ENCODE data around the gene PQBP1. TPM values are rescaled to one million over a fixed set of nuclear protein-coding genes. Genes with fewer than 3 reads are reported as not detected.
"Not testable (repeated sequence)": the region's sequence is repeated elsewhere in the genome, so short reads cannot be mapped to it uniquely, and the experiment has no call there.

PQBP1 gene
- total and polyA plus RNA-seq, 2 donors = 81.0 to 86.0 TPM

DNA sequence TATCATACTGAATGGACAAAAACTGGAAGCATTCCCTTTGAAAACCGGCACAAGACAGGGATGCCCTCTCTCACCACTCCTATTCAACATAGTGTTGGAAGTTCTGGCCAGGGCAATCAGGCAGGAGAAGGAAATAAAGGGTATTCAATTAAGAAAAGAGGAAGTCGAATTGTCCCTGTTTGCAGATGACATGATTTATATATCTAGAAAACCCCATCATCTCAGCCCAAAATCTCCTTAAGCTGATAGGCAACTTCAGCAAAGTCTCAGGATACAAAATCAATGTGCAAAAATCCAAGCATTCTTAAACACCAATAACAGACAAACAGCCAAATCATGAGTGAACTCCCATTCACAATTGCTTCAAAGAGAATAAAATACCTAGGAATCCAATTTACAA, 25.7 kb upstream of the PQBP1 start:
- not testable (repeated sequence) for H3K9me3 ChIP-seq (ENCODE audit: control insufficient read depth in 2 of 2, insufficient read depth in 1 of 2, low read length in 1 of 2); H3K27ac ChIP-seq (ENCODE audit: low read depth in 1 of 2, low read length in 1 of 2); H3K36me3 ChIP-seq (ENCODE audit: control insufficient read depth in 2 of 2, insufficient read depth in 2 of 2, low read length in 1 of 2); H3K27me3 ChIP-seq (ENCODE audit: control insufficient read depth in 2 of 2, insufficient read depth in 1 of 2, low read length in 1 of 2); H3K4me1 ChIP-seq (ENCODE audit: control insufficient read depth in 2 of 2, insufficient read depth in 2 of 2, low read length in 2 of 2); DNase-seq (ENCODE audit: low read depth in 6 of 9, low spot score in 9 of 9); H3K4me3 ChIP-seq (ENCODE audit: low read length in 2 of 2)
- 6% methylated on average over 1 of the region's 2 CpGs for WGBS

- not testable (repeated sequence) for H3K4me3 ChIP-seq (ENCODE audit: low read length in 2 of 2); H3K27me3 ChIP-seq (ENCODE audit: control insufficient read depth in 2 of 2, insufficient read depth in 1 of 2, low read length in 1 of 2); H3K27ac ChIP-seq (ENCODE audit: low read depth in 1 of 2, low read length in 1 of 2); H3K36me3 ChIP-seq (ENCODE audit: control insufficient read depth in 2 of 2, insufficient read depth in 2 of 2, low read length in 1 of 2); H3K4me1 ChIP-seq (ENCODE audit: control insufficient read depth in 2 of 2, insufficient read depth in 2 of 2, low read length in 2 of 2); DNase-seq (ENCODE audit: low read depth in 6 of 9, low spot score in 9 of 9); H3K9me3 ChIP-seq (ENCODE audit: control insufficient read depth in 2 of 2, insufficient read depth in 1 of 2, low read length in 1 of 2)
- WGBS = 81% methylated on average over 4 of the region's 4 CpGs
Measured at GRCh38 chrX:48876944-48877343, 20.8 kb upstream of the PQBP1 start.

DNA sequence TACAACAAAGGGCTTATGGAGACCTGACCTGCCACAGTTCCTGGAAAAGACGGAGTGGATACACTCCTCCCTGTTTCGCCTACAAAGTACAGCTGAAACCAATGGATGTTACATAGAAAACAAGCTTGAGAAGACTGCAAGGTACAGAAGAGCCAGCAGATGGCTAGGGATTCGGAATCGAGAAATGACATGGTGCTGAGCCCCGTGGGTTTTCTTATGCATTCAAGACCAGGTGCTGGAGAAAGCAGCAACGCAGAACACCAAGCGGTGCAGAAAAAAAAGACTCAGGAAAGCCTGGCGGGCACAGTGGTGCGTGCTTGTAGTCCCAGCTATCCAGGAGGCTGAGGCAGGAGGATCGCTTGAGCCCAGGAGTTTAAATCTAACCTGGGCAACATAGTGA, 14.0 kb upstream of the PQBP1 start:
- no peaks in the 10 kb centered on the region for H3K4me1 ChIP-seq (ENCODE audit: control insufficient read depth in 2 of 2, insufficient read depth in 2 of 2, low read length in 2 of 2)
- no peak for DNase-seq (ENCODE audit: low read depth in 6 of 9, low spot score in 9 of 9)
- no peak overlapping the region for H3K4me3 ChIP-seq (ENCODE audit: low read length in 2 of 2)
- no peaks in the 10 kb centered on the region for H3K27me3 ChIP-seq (ENCODE audit: control insufficient read depth in 2 of 2, insufficient read depth in 1 of 2, low read length in 1 of 2)
- no peaks in the 10 kb centered on the region for H3K36me3 ChIP-seq (ENCODE audit: control insufficient read depth in 2 of 2, insufficient read depth in 2 of 2, low read length in 1 of 2)
- WGBS = 83% methylated on average over 10 of the region's 10 CpGs
- no peak overlapping the region for H3K27ac ChIP-seq (ENCODE audit: low read depth in 1 of 2, low read length in 1 of 2)
- no peaks in the 10 kb centered on the region for H3K9me3 ChIP-seq (ENCODE audit: control insufficient read depth in 2 of 2, insufficient read depth in 1 of 2, low read length in 1 of 2)

- H3K4me3 ChIP-seq (ENCODE audit: low read length in 2 of 2); H3K9me3 ChIP-seq (ENCODE audit: control insufficient read depth in 2 of 2, insufficient read depth in 1 of 2, low read length in 1 of 2); H3K4me1 ChIP-seq (ENCODE audit: control insufficient read depth in 2 of 2, insufficient read depth in 2 of 2, low read length in 2 of 2); DNase-seq (ENCODE audit: low read depth in 6 of 9, low spot score in 9 of 9); H3K36me3 ChIP-seq (ENCODE audit: control insufficient read depth in 2 of 2, insufficient read depth in 2 of 2, low read length in 1 of 2); H3K27ac ChIP-seq (ENCODE audit: low read depth in 1 of 2, low read length in 1 of 2): not testable (repeated sequence)
- H3K27me3 ChIP-seq (ENCODE audit: control insufficient read depth in 2 of 2, insufficient read depth in 1 of 2, low read length in 1 of 2) = peaks cover 0 to 17% of the 10 kb centered on the region in 2 donors
- WGBS = 95% methylated on average over 5 of the region's 5 CpGs
Measured at GRCh38 chrX:48886586-48886985, 11.1 kb upstream of the PQBP1 start.

DNA sequence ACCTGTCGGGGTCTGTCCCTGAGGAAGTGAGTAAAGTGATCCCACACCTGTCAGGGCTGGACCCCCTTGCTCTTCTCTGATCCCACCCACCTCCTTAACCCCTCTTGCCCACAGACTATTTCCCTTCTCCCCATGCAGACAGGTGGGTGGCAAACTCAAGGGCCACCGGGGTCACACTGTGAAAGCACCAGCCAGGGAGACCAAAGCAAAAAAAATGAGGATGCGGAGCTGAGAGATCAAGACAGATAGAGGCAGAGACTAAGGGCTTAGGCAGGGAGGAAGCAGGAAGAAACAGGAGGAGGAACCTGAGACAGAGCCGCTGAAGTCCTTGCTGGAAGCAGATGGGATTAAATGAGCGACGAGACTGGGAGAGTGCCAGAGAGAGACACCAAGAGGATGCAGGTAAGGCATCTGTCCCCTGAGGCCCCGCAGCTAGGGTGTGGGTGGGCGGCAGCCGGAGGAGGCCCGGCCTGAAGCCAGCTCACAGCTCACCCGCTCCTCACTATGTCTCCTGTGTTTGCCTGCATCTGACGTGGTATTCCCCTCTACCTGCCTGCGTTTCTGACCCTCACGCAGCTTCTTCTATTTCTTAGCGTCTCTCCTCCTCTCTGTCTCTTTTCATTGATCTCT, 7.3 kb upstream of the PQBP1 start:
- WGBS = 31% methylated on average over 15 of the region's 15 CpGs
- Histone ChIP-seq H3K9me3 (ENCODE audit: control insufficient read depth in 2 of 2, insufficient read depth in 1 of 2, low read length in 1 of 2) (peaks cover 0 to 4% of the 10 kb centered on the region in 2 donors), H3K4me3 (ENCODE audit: low read length in 2 of 2) (peak overlapping the region in 1 of 2 donors; percentile 62), H3K36me3 (ENCODE audit: control insufficient read depth in 2 of 2, insufficient read depth in 2 of 2, low read length in 1 of 2) (peaks cover 12 to 14% of the 10 kb centered on the region in 2 donors), H3K27me3 (ENCODE audit: control insufficient read depth in 2 of 2, insufficient read depth in 1 of 2, low read length in 1 of 2) (peaks cover 0 to 21% of the 10 kb centered on the region in 2 donors), H3K4me1 (ENCODE audit: control insufficient read depth in 2 of 2, insufficient read depth in 2 of 2, low read length in 2 of 2) (peaks cover 0 to 6% of the 10 kb centered on the region in 2 donors), H3K27ac (ENCODE audit: low read depth in 1 of 2, low read length in 1 of 2) (no peak overlapping the region)
- DNase-seq (ENCODE audit: low read depth in 6 of 9, low spot score in 9 of 9) = no peak

- peaks cover 0 to 21% of the 10 kb centered on the region in 2 donors for H3K27me3 ChIP-seq (ENCODE audit: control insufficient read depth in 2 of 2, insufficient read depth in 1 of 2, low read length in 1 of 2)
- peaks cover 0 to 4% of the 10 kb centered on the region in 2 donors for H3K9me3 ChIP-seq (ENCODE audit: control insufficient read depth in 2 of 2, insufficient read depth in 1 of 2, low read length in 1 of 2)
- H3K27ac ChIP-seq (ENCODE audit: low read depth in 1 of 2, low read length in 1 of 2) = peak overlapping the region in 1 of 2 donors; percentile 18
- H3K36me3 ChIP-seq (ENCODE audit: control insufficient read depth in 2 of 2, insufficient read depth in 2 of 2, low read length in 1 of 2) = peaks cover 12 to 14% of the 10 kb centered on the region in 2 donors
- H3K4me1 ChIP-seq (ENCODE audit: control insufficient read depth in 2 of 2, insufficient read depth in 2 of 2, low read length in 2 of 2) = peaks cover 0 to 6% of the 10 kb centered on the region in 2 donors
- peak in 1 of 9 donors; percentile 13 for DNase-seq (ENCODE audit: low read depth in 6 of 9, low spot score in 9 of 9)
- 2% methylated on average over 35 of the region's 35 CpGs for WGBS
- H3K4me3 ChIP-seq (ENCODE audit: low read length in 2 of 2) = peak overlapping the region in 1 of 2 donors; percentile 62
Measured at GRCh38 chrX:48890934-48891401, 6.8 kb upstream of the PQBP1 start.

- Histone ChIP-seq H3K4me1 (ENCODE audit: control insufficient read depth in 2 of 2, insufficient read depth in 2 of 2, low read length in 2 of 2) (peaks cover 3 to 9% of the 10 kb centered on the region in 2 donors), H3K9me3 (ENCODE audit: control insufficient read depth in 2 of 2, insufficient read depth in 1 of 2, low read length in 1 of 2) (peaks cover 0 to 4% of the 10 kb centered on the region in 2 donors), H3K4me3 (ENCODE audit: low read length in 2 of 2) (peak overlapping the region; percentile 40 to 62), H3K27ac (ENCODE audit: low read depth in 1 of 2, low read length in 1 of 2) (peak overlapping the region in 1 of 2 donors; percentile 18), H3K36me3 (ENCODE audit: control insufficient read depth in 2 of 2, insufficient read depth in 2 of 2, low read length in 1 of 2) (peaks cover 12 to 14% of the 10 kb centered on the region in 2 donors), H3K27me3 (ENCODE audit: control insufficient read depth in 2 of 2, insufficient read depth in 1 of 2, low read length in 1 of 2) (peaks cover 0 to 21% of the 10 kb centered on the region in 2 donors)
- peak in 7 of 9 donors; percentile 11 to 76 (median 46) for DNase-seq (ENCODE audit: low read depth in 6 of 9, low spot score in 9 of 9)
- 3% methylated on average over 68 of the region's 68 CpGs for WGBS
Measured at GRCh38 chrX:48891402-48892288, 6.1 kb upstream of the PQBP1 start.

- WGBS = 98% methylated on average over 4 of the region's 4 CpGs
- H3K4me1 ChIP-seq (ENCODE audit: control insufficient read depth in 2 of 2, insufficient read depth in 2 of 2, low read length in 2 of 2) = peaks cover 7 to 13% of the 10 kb centered on the region in 2 donors
- peaks cover 12 to 14% of the 10 kb centered on the region in 2 donors for H3K36me3 ChIP-seq (ENCODE audit: control insufficient read depth in 2 of 2, insufficient read depth in 2 of 2, low read length in 1 of 2)
- no peak overlapping the region for H3K4me3 ChIP-seq (ENCODE audit: low read length in 2 of 2)
- H3K9me3 ChIP-seq (ENCODE audit: control insufficient read depth in 2 of 2, insufficient read depth in 1 of 2, low read length in 1 of 2) = peaks cover 0 to 4% of the 10 kb centered on the region in 2 donors
- DNase-seq (ENCODE audit: low read depth in 6 of 9, low spot score in 9 of 9) = no peak
- no peak overlapping the region for H3K27ac ChIP-seq (ENCODE audit: low read depth in 1 of 2, low read length in 1 of 2)
- H3K27me3 ChIP-seq (ENCODE audit: control insufficient read depth in 2 of 2, insufficient read depth in 1 of 2, low read length in 1 of 2) = peaks cover 0 to 21% of the 10 kb centered on the region in 2 donors
Measured at GRCh38 chrX:48892896-48893295, 4.8 kb upstream of the PQBP1 start.

Data from thymus (tissue), 11 donors.